GM18951 (cell line): Measurements from ENCODE around the gene DNAJC25.
"Not testable (repeated sequence)": the region's sequence is repeated elsewhere in the genome, so short reads cannot be mapped to it uniquely, and the experiment has no call there.

Source experiments
- POLR2A ChIP-seq: IDR thresholded peaks from 4 replicates; pipeline ENCODE4 v1.6.1; 2011; ENCODE audit warnings: mild to moderate bottlenecking; ENCODE audit not compliant: insufficient read length, insufficient read depth; ENCODE audit errors: extremely low read depth
- in situ Hi-C: fragments of 300-500 bp; cut with MboI; formaldehyde crosslinking; loops from one replicate; pipeline ENCODE4 v1.12.0; 2022; ENCODE audit warnings: low sequenced_read_pairs, mixed read lengths, inconsistent platforms; ENCODE audit not compliant: unreplicated experiment

DNAJC25 gene

GRCh38 chr9:111662576-111663300 is 31.6 kb downstream of the DNAJC25 start:
- no peak for TF ChIP-seq POLR2A
- in situ Hi-C loops = no loop called here

GRCh38 chr9:111663301-111663823 is 32.2 kb downstream of the DNAJC25 start:
- in situ Hi-C loops = no loop called here
- no peak for TF ChIP-seq POLR2A

DNA sequence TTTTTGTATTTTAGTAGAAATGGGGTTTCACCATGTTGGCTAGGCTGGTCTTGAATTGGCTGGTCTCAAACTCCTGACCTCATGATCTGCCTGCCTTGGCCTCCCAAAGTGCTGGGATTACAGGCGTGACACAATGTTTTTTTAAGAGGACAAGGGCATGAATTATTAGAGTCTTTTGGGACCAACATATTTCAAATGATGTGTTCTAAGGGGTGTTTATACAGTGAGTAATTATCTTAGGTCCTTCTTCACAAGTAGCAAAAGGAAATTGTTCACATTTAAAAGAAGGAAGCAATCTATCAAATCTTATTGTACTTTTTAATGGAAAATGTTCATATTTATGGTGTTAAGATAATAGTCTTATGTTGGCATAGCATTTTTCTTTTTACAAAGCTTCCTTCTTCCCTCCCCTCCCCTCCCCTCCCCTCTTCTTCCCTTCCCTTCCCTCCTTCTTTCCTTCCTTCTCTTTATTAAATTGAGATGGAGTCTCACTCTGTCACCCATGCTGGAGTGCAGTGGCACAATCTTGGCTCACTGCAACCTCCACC is 37.0 kb downstream of the DNAJC25 start:
- TF ChIP-seq POLR2A = no peak
- in situ Hi-C loops = no loop called here

DNA sequence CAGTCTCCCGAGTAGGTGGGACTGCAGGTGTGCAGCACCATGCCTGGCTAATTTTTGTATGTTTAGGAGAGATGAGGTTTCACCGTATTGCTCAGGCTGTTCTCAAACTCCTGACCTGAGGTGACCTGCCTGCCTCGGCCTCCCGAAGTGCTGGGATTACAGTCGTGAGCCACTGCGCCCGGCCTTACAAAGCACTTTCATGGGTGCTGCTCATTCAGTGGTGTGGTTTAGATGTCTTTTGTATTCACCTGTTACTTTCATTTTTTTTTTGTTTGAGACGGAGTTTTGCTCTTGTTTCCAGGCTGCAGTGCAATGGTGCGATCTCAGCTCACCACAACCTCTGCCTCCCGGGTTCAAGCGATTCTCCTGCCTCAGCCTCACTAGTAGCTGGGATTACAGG is 37.5 kb downstream of the DNAJC25 start:
- in situ Hi-C loops = not testable (repeated sequence)

GRCh38 chr9:111674319-111674718 is 43.2 kb downstream of the DNAJC25 start:
- in situ Hi-C loops = no loop called here
- no peak for TF ChIP-seq POLR2A

GRCh38 chr9:111676116-111676515 is 45.0 kb downstream of the DNAJC25 start:
- TF ChIP-seq POLR2A = no peak
- in situ Hi-C loops = no loop called here

GRCh38 chr9:111678293-111678692 is 47.2 kb downstream of the DNAJC25 start:
- TF ChIP-seq POLR2A = no peak
- in situ Hi-C loops = no loop called here

- TF ChIP-seq POLR2A = no peak
- in situ Hi-C loops = no loop called here
Observed at GRCh38 chr9:111679199-111679598, 48.1 kb downstream of the DNAJC25 start.

GRCh38 chr9:111683392-111683791 is 52.3 kb downstream of the DNAJC25 start:
- TF ChIP-seq POLR2A = no peak
- in situ Hi-C loops = no loop called here

DNA sequence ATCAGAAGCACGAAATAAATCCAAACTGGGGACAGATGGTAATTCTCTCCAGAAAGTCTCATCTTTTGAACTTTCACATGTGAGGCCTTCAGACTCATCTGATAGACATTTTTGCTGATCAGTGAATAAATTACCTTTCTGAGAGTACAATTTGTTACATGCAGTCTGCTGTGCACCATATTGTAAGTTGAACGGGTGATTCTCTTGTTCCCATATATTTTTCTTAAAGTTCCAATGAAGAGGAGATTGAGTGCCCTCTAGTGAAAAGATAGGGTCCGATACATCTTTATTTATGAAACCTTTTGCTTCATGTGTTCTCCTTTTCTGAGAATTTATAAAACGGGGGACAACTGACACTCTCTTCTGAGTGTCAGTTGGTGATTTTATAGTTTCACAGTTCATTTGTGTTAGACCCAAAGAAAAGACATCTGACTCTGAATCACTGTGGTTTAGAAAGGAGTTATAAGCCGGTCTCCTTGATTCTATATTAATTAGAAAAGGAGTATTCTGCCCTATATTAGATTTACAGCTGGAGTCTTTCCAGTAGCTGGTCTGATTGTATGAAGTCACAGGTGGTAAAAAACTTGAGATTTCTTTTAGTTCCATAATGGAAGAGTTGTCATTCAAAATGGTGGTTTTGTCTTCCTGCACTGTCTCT is 60.7 kb downstream of the DNAJC25 start:
- TF ChIP-seq POLR2A = no peak
- in situ Hi-C loops = no loop called here

DNA sequence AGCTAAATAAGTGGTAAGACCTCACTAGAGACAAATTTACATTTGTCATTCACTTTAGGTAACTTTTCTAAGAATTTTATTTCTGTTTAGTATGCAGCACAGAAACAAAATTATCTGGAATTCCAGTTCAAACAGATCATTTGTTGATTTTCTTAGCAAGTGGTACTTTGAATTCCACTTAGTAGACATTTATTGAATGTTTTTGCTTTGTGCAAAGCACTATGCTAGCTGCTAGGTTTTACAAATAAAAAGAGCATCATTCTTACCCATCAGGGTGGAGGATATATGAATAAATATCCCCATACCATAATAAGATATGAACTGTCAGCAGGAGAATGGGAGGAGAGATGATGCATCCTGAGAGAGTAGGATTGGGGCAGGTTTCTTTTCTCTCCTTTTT is 65.7 kb downstream of the DNAJC25 start:
- in situ Hi-C loops = no loop called here
- no peak for TF ChIP-seq POLR2A

GRCh38 chr9:111700776-111701175 is 69.6 kb downstream of the DNAJC25 start:
- in situ Hi-C loops = no loop called here
- no peak for TF ChIP-seq POLR2A
